ENCODE measurements around the gene LYSMD4. TPM values are rescaled to one million over a fixed set of nuclear protein-coding genes. Genes with fewer than 3 reads are reported as not detected.

The LYSMD4 gene
- total and polyA plus RNA-seq, 8 donors = 7.9 to 13.2 (median 10.1) TPM

DNA sequence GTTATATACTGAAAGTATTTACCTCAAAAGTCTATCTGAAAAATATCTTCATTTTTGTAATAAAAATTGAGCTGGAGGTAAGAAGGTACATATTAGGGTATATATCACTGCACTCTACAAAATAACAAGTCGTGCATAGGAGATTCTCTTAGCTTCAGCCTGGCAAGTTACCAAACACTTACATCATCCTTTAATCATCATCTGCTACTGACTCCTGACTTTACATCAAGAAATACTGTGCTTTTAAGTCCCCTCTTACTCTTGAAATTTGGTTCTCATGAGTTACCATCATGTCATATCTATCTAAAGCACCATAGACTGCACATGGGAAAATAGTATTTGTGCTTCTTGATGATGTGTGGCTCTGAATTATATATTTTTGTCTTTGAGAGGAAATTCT lies 50.8 kb downstream of the LYSMD4 start:
- Histone ChIP-seq H3K4me3 (no peak overlapping the region), H3K27me3 (no peaks in the 10 kb centered on the region), H3K27ac (peak overlapping the region in 1 of 2 donors; percentile 61), H3K4me1 (no peaks in the 10 kb centered on the region), H3K36me3 (peaks cover 0 to 30% of the 10 kb centered on the region in 2 donors), H3K9me3 (peaks cover 0 to 18% of the 10 kb centered on the region in 2 donors)
- ATAC-seq (no peak), DNase-seq (peak in 1 of 4 donors; percentile 44)
- TF ChIP-seq, protein P1, sequence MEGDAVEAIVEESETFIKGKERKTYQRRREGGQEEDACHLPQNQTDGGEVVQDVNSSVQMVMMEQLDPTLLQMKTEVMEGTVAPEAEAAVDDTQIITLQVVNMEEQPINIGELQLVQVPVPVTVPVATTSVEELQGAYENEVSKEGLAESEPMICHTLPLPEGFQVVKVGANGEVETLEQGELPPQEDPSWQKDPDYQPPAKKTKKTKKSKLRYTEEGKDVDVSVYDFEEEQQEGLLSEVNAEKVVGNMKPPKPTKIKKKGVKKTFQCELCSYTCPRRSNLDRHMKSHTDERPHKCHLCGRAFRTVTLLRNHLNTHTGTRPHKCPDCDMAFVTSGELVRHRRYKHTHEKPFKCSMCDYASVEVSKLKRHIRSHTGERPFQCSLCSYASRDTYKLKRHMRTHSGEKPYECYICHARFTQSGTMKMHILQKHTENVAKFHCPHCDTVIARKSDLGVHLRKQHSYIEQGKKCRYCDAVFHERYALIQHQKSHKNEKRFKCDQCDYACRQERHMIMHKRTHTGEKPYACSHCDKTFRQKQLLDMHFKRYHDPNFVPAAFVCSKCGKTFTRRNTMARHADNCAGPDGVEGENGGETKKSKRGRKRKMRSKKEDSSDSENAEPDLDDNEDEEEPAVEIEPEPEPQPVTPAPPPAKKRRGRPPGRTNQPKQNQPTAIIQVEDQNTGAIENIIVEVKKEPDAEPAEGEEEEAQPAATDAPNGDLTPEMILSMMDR (IDR thresholded peaks at IDR 0.05) = no peak
- intact Hi-C loops (cut with DNase I) = no loop called here

DNA sequence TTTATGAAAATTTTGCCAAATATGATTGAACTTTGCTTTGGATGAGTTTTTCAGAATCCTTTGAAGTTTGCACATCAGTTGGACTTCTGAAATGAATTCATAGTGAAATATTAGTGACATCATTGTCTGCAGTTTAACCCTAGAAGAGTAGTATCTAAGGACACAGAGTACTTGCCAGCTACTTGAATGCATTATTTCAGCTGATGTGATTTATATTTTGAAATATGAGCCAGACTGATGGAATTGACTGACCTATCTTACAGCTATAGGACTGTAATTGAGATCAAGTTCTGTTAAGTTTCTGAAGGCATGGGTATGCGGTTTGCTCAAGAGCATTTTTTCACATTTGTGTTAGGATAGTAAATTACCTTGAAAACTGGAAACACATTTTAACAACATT lies 51.2 kb downstream of the LYSMD4 start:
- Histone ChIP-seq H3K9me3 (peaks cover 0 to 18% of the 10 kb centered on the region in 2 donors), H3K4me3 (no peak overlapping the region), H3K27ac (peak overlapping the region in 1 of 2 donors; percentile 61), H3K36me3 (peaks cover 0 to 34% of the 10 kb centered on the region in 2 donors), H3K4me1 (no peaks in the 10 kb centered on the region), H3K27me3 (no peaks in the 10 kb centered on the region)
- TF ChIP-seq, protein P1 (IDR thresholded peaks at IDR 0.05) = no peak
- DNase-seq (no peak), ATAC-seq (no peak)
- intact Hi-C loops (cut with DNase I) = no loop called here

DNA sequence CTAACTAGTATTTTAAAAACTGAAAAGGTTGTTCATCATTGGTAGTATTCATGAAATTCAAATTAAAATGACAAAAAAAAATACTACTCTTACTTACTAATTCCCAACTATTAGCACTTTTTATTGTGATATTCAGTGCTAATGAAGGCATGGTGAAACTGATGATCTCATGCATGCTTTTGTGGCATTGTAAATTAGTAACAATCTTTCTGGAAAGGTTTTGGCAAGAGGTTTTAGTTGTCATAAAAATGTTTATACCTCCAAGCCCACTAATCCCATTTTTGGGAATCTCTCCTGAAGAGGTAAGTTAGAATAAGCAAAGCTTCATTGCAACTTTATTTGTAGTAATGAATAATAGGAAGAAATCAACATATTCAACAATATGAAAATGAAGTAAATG lies 53.0 kb downstream of the LYSMD4 start:
- peaks cover 0 to 52% of the 10 kb centered on the region in 2 donors for H3K36me3 ChIP-seq

DNA sequence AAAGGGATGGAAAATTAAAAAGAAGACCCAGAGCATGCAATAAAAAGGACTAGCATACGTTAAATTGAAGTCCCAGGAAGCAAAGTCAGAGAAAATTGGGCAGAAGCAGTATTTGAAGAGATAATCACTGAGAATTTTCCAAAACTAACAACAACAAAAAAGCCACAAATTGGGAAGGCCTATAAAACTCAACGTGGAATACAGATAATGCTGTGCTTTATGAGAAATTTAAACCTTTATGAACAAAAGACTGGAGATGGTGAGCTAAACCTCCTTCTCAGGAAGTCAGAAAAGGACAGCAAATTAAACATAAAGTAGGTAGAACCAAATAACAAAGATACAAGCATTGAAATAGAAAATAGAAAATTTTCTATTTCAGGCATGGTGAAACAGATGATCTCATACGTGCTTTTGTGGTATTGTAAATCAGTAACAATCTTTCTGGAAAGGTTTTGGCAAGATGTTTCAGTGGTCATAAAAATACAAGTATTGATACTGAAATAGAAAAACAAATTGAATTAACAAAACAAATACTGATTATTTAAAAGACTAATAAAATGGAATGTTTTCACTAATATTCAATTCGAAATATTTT lies 55.6 kb downstream of the LYSMD4 start:
- intact Hi-C loops (cut with DNase I) = no loop called here
- H3K9me3 ChIP-seq = no peaks in the 10 kb centered on the region
- DNase-seq = no peak
- H3K27me3 ChIP-seq = no peaks in the 10 kb centered on the region
- peaks cover 0 to 61% of the 10 kb centered on the region in 2 donors for H3K36me3 ChIP-seq
- ATAC-seq = no peak
- TF ChIP-seq, protein P1 (IDR thresholded peaks at IDR 0.05) = no peak
- H3K27ac ChIP-seq = no peak overlapping the region
- no peaks in the 10 kb centered on the region for H3K4me1 ChIP-seq
- H3K4me3 ChIP-seq = no peak overlapping the region

More for the DNA sequence above, 53.0 kb downstream of the LYSMD4 start:
- Histone ChIP-seq H3K4me3 (no peak overlapping the region), H3K27ac (no peak overlapping the region), H3K4me1 (no peaks in the 10 kb centered on the region), H3K27me3 (no peaks in the 10 kb centered on the region), H3K9me3 (peaks cover 0 to 7% of the 10 kb centered on the region in 2 donors)
- TF ChIP-seq, protein P1 (IDR thresholded peaks at IDR 0.05) = no peak
- intact Hi-C loops (cut with DNase I) = no loop called here
- no peak for DNase-seq
- no peak for ATAC-seq

Other genes starting within 250 kb of the LYSMD4 start
- 10 to 100 TPM; 56.1 to 68.1 TPM for gene MEF2A, start 167.5 kb downstream of the LYSMD4 start, total RNA-seq
- gene MEF2A, start 167.5 kb downstream of the LYSMD4 start, polyA plus RNA-seq (ENCODE audit: insufficient read length in 6 of 6) = 10 to 100 TPM; 58.8 to 68.4 (median 63.0) TPM